D341Med (cell line): Measurements from ENCODE around the gene SGPP2.

Source experiments
- DNase-seq: peaks from one replicate; pipeline ENCODE4 v3.0.0; 2012; ENCODE audit warnings: low spot score

SGPP2 gene

GRCh38 chr2:222470802-222471468, 46.6 kb downstream of the SGPP2 start:
- DNase-seq = no peak

- no peak for DNase-seq
Observed at GRCh38 chr2:222477962-222478608, 53.7 kb downstream of the SGPP2 start.

- no peak for DNase-seq
Observed at GRCh38 chr2:222479859-222480258, 55.5 kb downstream of the SGPP2 start.

- DNase-seq = no peak
Observed at GRCh38 chr2:222480497-222480896, 56.2 kb downstream of the SGPP2 start.

GRCh38 chr2:222481941-222482340, 57.6 kb downstream of the SGPP2 start:
- no peak for DNase-seq

GRCh38 chr2:222483513-222484039, 59.2 kb downstream of the SGPP2 start:
- peak; percentile 66 for DNase-seq

- DNase-seq = no peak
Observed at GRCh38 chr2:222485367-222486211, 61.2 kb downstream of the SGPP2 start.

GRCh38 chr2:222490131-222490530, 65.8 kb downstream of the SGPP2 start:
- no peak for DNase-seq

GRCh38 chr2:222492683-222493082, 68.3 kb downstream of the SGPP2 start:
- DNase-seq = no peak

GRCh38 chr2:222494104-222494739, 69.9 kb downstream of the SGPP2 start:
- no peak for DNase-seq

GRCh38 chr2:222495388-222495787, 71.0 kb downstream of the SGPP2 start:
- no peak for DNase-seq

GRCh38 chr2:222499226-222499625, 74.9 kb downstream of the SGPP2 start:
- DNase-seq = no peak

- no peak for DNase-seq
Observed at GRCh38 chr2:222504191-222504590, 79.8 kb downstream of the SGPP2 start.

- no peak for DNase-seq
Observed at GRCh38 chr2:222504719-222505118, 80.4 kb downstream of the SGPP2 start.

GRCh38 chr2:222506230-222506935, 82.0 kb downstream of the SGPP2 start:
- DNase-seq = no peak

GRCh38 chr2:222514901-222515300, 90.6 kb downstream of the SGPP2 start:
- no peak for DNase-seq

- no peak for DNase-seq
Observed at GRCh38 chr2:222518570-222519381, 94.4 kb downstream of the SGPP2 start.

GRCh38 chr2:222521099-222521498, 96.8 kb downstream of the SGPP2 start:
- DNase-seq = no peak

GRCh38 chr2:222522082-222522481, 97.7 kb downstream of the SGPP2 start:
- DNase-seq = peak; percentile 79

- DNase-seq = no peak
Observed at GRCh38 chr2:222523783-222524544, 99.6 kb downstream of the SGPP2 start.
